GM10266 (cell line): ENCODE results near the gene GTPBP1.

Experiments used
- DNase-seq: peaks from one replicate; pipeline ENCODE4 v3.0.0; 2012; ENCODE audit errors: extremely low spot score
- CTCF ChIP-seq: IDR thresholded peaks from 2 replicates; pipeline ENCODE4 v1.5.1; 2012; ENCODE audit warnings: mild to moderate bottlenecking, low read depth; ENCODE audit not compliant: control insufficient read depth, insufficient read depth; ENCODE audit errors: missing control alignments

Gene GTPBP1

GRCh38 chr22:38712486-38713207 is 6.9 kb downstream of the GTPBP1 start:
- TF ChIP-seq CTCF = no peak
- DNase-seq = no peak

- no peak for DNase-seq
- no peak for TF ChIP-seq CTCF
These were observed 8.2 kb downstream of the GTPBP1 start for GRCh38 chr22:38713921-38714320.

- DNase-seq = no peak
- no peak for TF ChIP-seq CTCF
These were observed 9.5 kb downstream of the GTPBP1 start for GRCh38 chr22:38715176-38715764.

- no peak for TF ChIP-seq CTCF
- no peak for DNase-seq
These were observed 10.1 kb downstream of the GTPBP1 start for GRCh38 chr22:38715852-38716251.

- no peak for TF ChIP-seq CTCF
- no peak for DNase-seq
These were observed 10.5 kb downstream of the GTPBP1 start for GRCh38 chr22:38716271-38716670.

- TF ChIP-seq CTCF = no peak
- no peak for DNase-seq
These were observed 11.1 kb downstream of the GTPBP1 start for GRCh38 chr22:38716826-38717225.

- no peak for DNase-seq
- no peak for TF ChIP-seq CTCF
These were observed 11.5 kb downstream of the GTPBP1 start for GRCh38 chr22:38717244-38717643.
